ENCODE data around the gene EPS8L2. TPM values are rescaled to one million over a fixed set of nuclear protein-coding genes. Genes with fewer than 3 reads are reported as not detected.

Gene EPS8L2
- total RNA-seq, 2 donors from 2014 or later: 4.7 to 7.5 TPM

GRCh38 chr11:747158-748006 lies 41.4 kb downstream of the EPS8L2 start, which contains the start of gene TALDO1:
TALDO1 (plus strand) TSS chr11:747464; CDS start chr11:747482, 18 bp downstream.
- peak; percentile 88 for DNase-seq (ENCODE audit: low spot score)
- no peaks in the 10 kb centered on the region for H3K27me3 ChIP-seq
- H3K36me3 ChIP-seq: no peaks in the 10 kb centered on the region

DNA sequence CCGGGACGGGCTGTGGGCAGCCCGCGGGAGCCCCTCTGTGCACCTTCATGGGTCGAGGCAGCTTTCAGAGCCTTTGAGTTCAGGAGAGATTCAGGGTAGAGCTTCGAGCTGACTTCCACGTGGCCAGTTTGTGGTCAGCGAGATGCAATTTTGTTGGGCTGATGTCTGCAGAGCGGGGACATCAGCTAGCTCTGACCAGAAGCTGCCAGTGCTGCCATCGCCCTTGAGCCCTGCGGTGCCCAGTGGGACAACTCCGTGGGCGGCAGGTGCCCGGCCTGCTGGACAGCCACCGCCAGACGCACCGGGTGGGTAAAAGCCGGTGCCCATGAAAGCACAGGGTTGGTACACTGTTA lies 42.0 kb downstream of the EPS8L2 start:
- Histone ChIP-seq H3K4me1 (peaks cover 0 to 32% of the 10 kb centered on the region in 2 donors), H3K27ac (peak overlapping the region; percentile 86 to 90), H3K27me3 (no peaks in the 10 kb centered on the region), H3K4me3 (peak overlapping the region; percentile 67 to 97), H3K36me3 (no peaks in the 10 kb centered on the region), H3K9me3 (no peaks in the 10 kb centered on the region)
- DNase-seq (ENCODE audit: low spot score): no peak
- TF ChIP-seq CTCF (IDR thresholded peaks at IDR 0.05): no peak

More at GRCh38 chr11:747158-748006, 41.4 kb downstream of the EPS8L2 start, which contains the start of gene TALDO1:
- Histone ChIP-seq H3K9me3 (no peaks in the 10 kb centered on the region), H3K4me3 (peak within 1 kb of the TSS; percentile 67 to 97), H3K27ac (peak within 1 kb of the TSS; percentile 86 to 90), H3K4me1 (peaks cover 0 to 32% of the 10 kb centered on the region in 2 donors)
- TF ChIP-seq CTCF (IDR thresholded peaks at IDR 0.05): peak in 1 of 2 donors; percentile 43

GRCh38 chr11:749731-750130 lies 43.7 kb downstream of the EPS8L2 start:
- no peaks in the 10 kb centered on the region for H3K9me3 ChIP-seq
- DNase-seq (ENCODE audit: low spot score): no peak
- H3K27me3 ChIP-seq: no peaks in the 10 kb centered on the region
- H3K36me3 ChIP-seq: no peaks in the 10 kb centered on the region
- no peak overlapping the region for H3K4me3 ChIP-seq
- TF ChIP-seq CTCF (IDR thresholded peaks at IDR 0.05): no peak
- H3K27ac ChIP-seq: no peak overlapping the region
- H3K4me1 ChIP-seq: peaks cover 0 to 32% of the 10 kb centered on the region in 2 donors

GRCh38 chr11:760236-760635 lies 54.2 kb downstream of the EPS8L2 start:
- no peak for TF ChIP-seq CTCF (IDR thresholded peaks at IDR 0.05)
- Histone ChIP-seq H3K4me3 (no peak overlapping the region), H3K36me3 (peaks cover 74% of the 10 kb centered on the region), H3K27me3 (no peaks in the 10 kb centered on the region), H3K4me1 (no peaks in the 10 kb centered on the region), H3K9me3 (no peaks in the 10 kb centered on the region), H3K27ac (no peak overlapping the region)
- DNase-seq (ENCODE audit: low spot score): no peak

- Histone ChIP-seq H3K9me3 (no peaks in the 10 kb centered on the region), H3K4me3 (no peak overlapping the region), H3K27ac (no peak overlapping the region), H3K36me3 (peaks cover 77% of the 10 kb centered on the region), H3K27me3 (no peaks in the 10 kb centered on the region), H3K4me1 (no peaks in the 10 kb centered on the region)
- TF ChIP-seq CTCF (IDR thresholded peaks at IDR 0.05): no peak
- no peak for DNase-seq (ENCODE audit: low spot score)
Measured at GRCh38 chr11:761526-762108, 55.6 kb downstream of the EPS8L2 start.
